Daoy (cell line): ENCODE results near the gene POLG. TPM values are rescaled to one million over a fixed set of nuclear protein-coding genes. Genes with fewer than 3 reads are reported as not detected.
A peak's percentile ranks its signal among the peaks of the same experiment; 100 is the strongest.

ENCODE experiments used
- DNase-seq: peaks from one replicate; pipeline ENCODE4 v3.0.0-alpha.2; 2015; ENCODE audit warnings: low read depth
- total RNA-seq: library from RNA; depleted of rRNA; stranded (reverse); fragments of >200 nt; shearing (Covaris generic); gene quantifications from 2 replicates; pipeline ENCODE4 v1.2.3, GENCODE V29; 2014

Gene POLG
- total RNA-seq, 1 experiment from 2014 or later, result 30.9 TPM

DNA sequence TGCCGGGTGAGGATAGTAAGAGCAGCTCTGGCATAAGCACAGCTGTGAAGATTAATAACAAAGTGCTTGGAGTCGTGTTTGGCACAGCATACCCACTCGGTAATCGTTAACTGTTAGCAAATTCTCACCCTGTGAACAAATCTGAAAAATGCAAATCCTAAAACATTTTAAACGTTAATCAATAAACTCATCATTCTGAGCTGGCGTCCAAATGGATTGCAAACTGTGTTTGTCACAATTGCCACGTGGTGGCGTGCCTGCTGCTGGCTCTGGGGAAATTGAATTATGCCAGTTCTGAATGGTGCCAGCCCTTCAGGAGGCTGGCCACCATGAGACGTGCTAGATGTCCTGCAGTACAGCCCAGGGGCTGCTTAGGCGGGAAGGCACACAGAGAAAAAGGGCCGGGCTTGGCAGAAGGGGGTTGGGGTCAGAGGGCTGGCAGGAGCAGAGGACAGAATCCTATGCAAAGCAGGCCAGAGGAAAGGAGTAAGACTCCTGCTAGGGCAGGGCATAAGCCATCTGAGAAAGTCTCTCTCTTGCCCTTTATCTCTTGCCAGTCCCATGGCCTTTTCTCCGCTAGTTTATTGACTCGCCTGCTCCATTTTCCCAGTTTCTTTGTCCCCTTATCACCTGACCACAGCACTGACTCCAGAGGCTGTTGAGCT, 22.1 kb upstream of the POLG start:
- DNase-seq, result no peak

- no peak for DNase-seq
Measured at GRCh38 chr15:89353991-89354390, 19.4 kb upstream of the POLG start.

GRCh38 chr15:89352476-89352875, 17.9 kb upstream of the POLG start:
- no peak for DNase-seq

GRCh38 chr15:89349206-89349558, 14.6 kb upstream of the POLG start:
- no peak for DNase-seq

DNA sequence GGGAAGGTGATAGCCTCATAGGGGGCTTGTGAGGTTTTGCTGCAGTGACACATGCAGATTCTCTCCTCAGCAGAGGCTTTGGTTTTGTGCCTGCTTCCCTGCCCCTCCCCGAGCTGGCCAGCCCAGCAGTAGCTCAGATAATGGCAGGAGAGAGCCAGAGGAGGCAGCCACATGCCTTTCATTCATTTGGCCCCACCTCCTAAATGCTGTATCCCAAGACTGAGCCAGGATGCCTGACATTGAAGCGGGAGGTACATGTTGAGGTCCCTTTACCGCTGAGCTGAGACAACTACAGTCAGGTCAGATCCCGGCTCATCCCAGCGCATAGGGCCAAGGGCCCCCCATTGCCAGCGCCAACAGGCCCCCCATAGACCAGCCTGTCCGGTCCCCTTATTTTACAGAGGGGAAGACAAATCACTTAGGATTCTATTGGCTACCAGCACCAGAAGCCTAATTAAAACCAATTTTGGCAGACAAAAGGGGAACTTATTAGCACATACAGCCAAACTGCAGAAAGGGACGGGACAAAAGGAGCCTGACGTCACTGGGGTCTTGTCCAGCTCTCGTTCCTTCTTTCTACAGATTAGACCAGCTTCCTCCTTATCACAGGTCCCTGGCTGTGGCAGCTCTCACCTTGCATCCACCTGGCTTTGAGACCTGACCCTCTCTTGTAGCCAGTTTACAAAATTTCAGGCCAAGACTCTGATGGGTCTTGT, 12.1 kb upstream of the POLG start:
- DNase-seq, result no peak

DNA sequence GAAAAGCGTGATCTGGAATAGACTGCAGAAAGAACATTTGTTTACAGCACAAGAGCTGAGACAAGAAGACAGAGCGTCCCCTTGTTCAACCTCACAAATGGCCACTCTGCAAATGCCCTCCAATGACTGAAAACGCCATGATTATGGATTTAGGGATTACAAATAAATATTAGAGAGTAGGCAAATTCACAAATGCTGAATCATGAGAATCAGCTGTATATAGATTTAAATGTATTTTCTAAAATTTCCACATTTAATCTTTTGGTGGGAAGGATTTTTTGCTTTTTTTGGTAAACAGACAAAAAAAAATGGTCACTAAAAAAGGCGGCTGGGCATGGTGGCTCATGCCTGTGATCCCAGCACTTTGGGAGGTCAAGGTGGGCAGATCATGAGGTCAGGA, 10.6 kb upstream of the POLG start:
- no peak for DNase-seq

DNA sequence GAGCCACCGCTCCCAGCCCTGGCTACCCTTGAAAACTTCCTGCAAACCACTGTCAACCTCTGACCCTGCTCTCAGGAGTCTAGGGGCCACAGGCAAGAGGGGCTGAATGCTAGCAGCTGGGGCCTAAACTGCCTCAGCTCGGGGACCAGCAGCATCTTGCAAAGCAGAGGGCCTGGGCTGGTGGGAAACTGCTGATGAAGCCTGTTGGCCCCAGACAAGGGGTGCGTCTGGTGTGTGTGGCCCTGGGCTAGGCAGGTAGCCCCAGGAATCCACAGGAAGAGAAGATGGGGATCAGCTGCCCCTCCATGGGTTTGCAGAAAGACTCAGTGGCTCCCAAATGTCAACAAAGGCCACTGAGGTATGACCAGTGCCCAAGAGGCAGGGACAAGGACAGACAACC, 8.2 kb upstream of the POLG start:
- DNase-seq, result no peak

- DNase-seq, result no peak
Measured at GRCh38 chr15:89341316-89342005, 6.8 kb upstream of the POLG start.

DNA sequence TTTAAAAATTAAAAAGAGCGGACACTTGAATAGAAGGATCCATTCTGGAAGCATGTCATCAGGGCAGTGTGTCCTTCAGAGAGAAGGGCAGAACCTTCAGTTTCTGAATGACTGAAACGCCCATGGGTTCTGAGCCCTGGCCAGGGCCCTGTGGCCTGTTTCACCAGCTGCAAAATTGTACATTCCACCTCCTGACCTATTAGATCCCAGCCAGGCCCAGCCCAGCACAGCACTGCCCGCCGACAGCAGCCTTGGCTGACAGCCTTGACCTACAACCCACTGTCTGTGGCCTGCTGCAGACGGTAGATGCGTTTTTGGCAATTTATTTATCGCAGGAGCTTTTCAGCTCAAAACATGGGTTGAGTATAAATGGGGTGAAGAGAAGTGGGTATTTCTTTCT, 5.9 kb upstream of the POLG start:
- DNase-seq, result no peak

DNA sequence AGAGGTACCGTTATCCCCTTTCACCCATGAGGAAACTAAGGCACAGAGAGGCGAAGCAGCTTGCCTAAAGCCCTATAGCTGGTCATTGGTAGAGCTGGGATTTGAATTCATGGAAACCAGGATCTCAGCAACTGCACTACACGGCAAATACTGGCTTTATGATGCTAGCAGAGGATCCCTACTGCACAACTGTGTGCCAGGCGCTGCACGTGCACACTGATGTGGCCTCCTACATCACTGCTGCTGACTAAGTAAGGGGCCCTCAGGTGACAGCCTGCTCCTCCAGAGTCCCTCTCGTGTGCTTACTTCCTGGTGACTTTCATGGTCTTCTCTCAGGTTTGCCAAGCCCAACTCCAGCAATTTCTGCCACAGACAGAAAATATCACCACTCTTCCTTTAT, 3.4 kb upstream of the POLG start:
- no peak for DNase-seq

DNA sequence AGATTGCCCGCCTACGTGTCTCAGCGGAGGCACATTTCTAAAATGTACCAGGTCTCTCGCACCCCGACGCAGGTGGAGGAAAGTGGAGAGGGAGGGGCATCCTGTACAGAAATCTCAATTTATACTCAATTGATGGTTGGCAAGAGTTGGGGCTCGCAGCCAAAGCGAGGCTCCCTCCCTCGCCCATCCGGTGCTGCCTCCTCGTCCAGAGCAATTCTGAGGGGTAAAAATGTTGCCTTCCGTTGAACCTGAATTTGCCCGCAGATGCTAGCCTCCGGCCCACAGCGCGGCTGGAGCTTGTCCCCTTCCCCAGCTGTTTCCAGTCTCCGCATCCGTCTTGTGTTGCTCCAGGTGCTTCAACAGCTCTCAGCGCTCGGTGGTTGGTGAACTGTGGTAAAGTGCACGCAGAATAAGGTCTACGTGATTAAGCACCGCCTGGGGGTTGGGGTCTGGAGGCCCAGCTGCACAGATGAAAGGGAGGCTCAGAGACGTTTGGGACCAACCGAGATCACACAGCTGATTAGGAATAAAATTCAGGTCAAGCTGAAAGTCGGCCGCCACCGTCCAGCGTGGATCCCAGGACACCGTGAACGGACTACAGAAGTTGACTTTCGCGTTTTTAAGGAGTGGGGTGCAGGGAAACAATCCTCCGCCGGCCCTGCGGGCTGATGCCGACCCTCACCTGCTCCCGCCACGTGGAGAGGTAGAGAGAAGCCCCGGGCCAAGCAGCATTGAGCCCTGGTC, 846 bp upstream of the POLG start:
- no peak for DNase-seq

GRCh38 chr15:89333959-89334509, 590 bp downstream of the POLG start:
- DNase-seq, result no peak

GRCh38 chr15:89333011-89333860, 1.4 kb downstream of the POLG start:
- no peak for DNase-seq

GRCh38 chr15:89332446-89332845, 2.2 kb downstream of the POLG start:
- peak; percentile 18 for DNase-seq

DNA sequence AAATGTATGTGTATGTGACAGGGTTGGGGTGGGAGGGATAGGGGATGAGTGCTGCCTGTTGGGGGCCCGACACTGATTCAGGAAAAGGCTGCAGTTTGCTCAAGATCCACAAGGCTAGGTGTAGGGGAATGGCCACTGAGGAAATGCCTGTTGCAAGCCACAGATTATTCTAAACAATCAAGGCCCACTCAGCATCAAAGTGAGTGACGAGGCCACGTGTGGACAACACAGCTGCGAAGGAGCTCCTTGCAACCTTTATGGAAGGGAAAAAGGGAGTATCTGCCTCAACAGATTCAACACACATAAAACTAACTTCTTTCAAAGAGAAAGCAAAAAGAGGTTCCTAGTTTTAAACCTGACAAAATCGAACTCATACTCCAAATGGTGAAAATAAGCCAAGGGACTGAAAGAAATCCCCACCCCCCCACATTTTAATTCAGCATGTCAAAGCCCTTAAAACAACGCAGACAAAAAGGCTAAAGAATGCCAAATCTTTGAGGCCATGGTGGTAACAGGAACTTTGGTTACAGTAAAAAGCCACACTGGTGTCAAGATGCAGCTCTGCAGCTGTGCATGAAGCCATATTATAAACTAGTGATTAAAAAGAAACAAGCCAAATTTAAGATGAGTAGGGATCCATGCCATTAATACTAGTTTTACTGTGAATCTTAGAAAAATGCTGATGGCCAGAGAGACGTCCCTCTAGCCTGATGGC, 3.6 kb downstream of the POLG start:
- DNase-seq, result no peak

DNA sequence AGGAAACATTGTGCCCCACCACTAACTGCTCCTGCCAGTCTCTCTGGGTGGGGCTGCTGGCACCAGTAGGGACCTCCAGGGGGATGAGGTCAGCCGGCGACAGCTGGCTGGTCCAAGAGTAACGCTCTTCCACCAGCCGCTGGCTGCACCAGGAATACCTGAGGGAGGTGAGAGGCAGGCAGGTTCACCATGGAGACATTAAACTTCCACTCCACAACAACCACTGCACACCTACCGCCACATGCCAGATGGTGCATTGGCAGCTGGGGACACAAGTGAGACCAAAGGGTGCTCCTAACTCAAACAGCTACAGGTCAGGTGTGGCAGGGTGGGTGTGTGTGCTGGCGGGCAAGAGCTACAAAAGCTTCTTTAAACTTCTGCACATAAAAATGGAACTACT, 4.5 kb downstream of the POLG start:
- DNase-seq, result no peak

DNA sequence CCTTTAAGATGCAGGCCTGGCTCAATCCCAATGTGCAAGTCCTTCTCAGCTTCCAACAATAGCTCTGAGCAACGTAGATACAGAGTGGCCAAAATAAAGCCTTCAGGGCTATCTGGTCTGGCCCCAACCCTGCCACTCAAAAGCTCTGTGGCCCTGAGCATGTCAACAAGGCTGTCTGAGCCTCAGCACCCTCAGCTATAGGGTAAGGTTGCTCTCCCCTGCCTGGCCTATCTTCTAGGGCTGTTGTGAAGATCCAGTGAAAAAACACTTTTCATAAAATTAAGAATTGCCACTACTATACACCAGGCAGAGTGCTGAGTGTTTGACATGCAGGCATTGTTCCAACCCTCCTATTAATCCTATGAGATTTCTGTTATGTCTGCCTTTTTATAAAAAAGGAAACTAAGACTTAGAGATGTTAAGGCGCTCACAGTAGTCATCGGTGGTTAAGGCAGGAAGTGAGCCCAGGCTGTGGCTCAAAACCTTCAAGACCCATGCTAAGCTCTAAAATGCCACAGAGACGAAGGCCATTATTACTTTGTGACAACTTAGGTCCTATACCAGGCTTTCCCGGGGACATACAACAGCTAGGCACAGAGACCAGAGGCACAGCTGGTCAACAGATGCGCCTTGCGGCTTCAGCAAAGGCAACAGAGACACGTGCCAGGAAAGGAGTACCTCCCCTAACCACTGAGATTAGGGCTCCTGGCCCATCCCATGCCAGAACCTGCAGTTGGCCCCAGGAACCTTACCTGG, 5.1 kb downstream of the POLG start:
- no peak for DNase-seq

GRCh38 chr15:89328398-89329254, 6.0 kb downstream of the POLG start:
- no peak for DNase-seq

DNA sequence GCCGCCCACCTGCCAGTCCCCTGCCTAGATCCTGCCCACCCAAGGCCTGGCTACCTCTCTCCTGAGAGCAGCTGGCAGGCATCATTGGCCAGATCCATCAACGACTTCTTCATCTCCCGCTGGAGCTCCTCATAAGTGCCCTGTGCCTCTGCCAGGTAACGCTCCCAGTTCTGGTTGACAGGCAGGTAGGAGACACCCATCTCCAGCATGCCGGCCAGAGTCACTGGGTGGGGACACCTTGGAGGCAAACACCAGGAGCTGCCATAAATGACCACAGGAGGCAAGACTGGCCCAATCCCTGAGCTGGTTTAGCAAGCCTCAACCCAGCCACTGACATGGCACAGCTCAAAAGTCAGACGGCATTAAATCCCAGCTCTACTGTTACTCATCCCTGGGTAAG, 7.5 kb downstream of the POLG start:
- no peak for DNase-seq
